Lung (tissue), 12 donors: ENCODE measurements around the gene ATG7. TPM values are rescaled to one million over a fixed set of nuclear protein-coding genes. Genes with fewer than 3 reads are reported as not detected.

ENCODE experiments used
- ATAC-seq: fragments of 200-7000 bp; cut with Tn5 transposase; one replicate; pipeline ENCODE4 v1.9.1; 2020; ENCODE audit warnings: moderate number of reproducible peaks; ENCODE audit not compliant: insufficient read depth, low FRiP score
- DNase-seq, 3 donors: peaks; one replicate each; pipeline ENCODE4 v3.0.0-alpha.2; 2013 to 2017
- H3K27ac ChIP-seq, 2 donors: one replicate each; pipeline ENCODE4 v1.5.1; 2013; ENCODE audit warnings: mild to moderate bottlenecking in 2 of 2, moderate library complexity in 2 of 2, control low read depth in 1 of 2, inconsistent platforms in 1 of 2, low read depth in 1 of 2, low read length in 1 of 2
- H3K27me3 ChIP-seq, 3 donors: one replicate each; pipeline ENCODE4 v1.5.1; 2013; ENCODE audit warnings: low read length in 2 of 3; ENCODE audit not compliant: control insufficient read depth in 3 of 3, insufficient read depth in 3 of 3
- H3K36me3 ChIP-seq, 4 donors: one replicate each; pipeline ENCODE4 v1.5.1; 2013; ENCODE audit warnings: low read length in 4 of 4, mild to moderate bottlenecking in 1 of 4, moderate library complexity in 1 of 4; ENCODE audit not compliant: control insufficient read depth in 4 of 4, insufficient read depth in 4 of 4
- H3K4me1 ChIP-seq, 5 donors: one replicate each; pipeline ENCODE4 v1.5.1; 2013; ENCODE audit warnings: low read length in 5 of 5, mild to moderate bottlenecking in 2 of 5, moderate library complexity in 1 of 5; ENCODE audit not compliant: control insufficient read depth in 5 of 5, insufficient read depth in 5 of 5
- H3K4me3 ChIP-seq: one replicate; pipeline ENCODE4 v1.5.1; 2013; ENCODE audit warnings: mild to moderate bottlenecking, control low read depth, moderate library complexity
- H3K9ac ChIP-seq, 2 donors: one replicate each; pipeline ENCODE4 v1.5.1; 2013; ENCODE audit warnings: low read length in 2 of 2, control low read depth in 1 of 2; ENCODE audit not compliant: insufficient read depth in 1 of 2
- H3K9me3 ChIP-seq, 4 donors: one replicate each; pipeline ENCODE4 v1.5.1; 2013; ENCODE audit warnings: low read length in 3 of 4, mild to moderate bottlenecking in 1 of 4, moderate library complexity in 1 of 4; ENCODE audit not compliant: control insufficient read depth in 4 of 4, insufficient read depth in 3 of 4
- CTCF ChIP-seq: IDR thresholded peaks from 2 replicates; pipeline ENCODE4 v1.5.1; 2012; ENCODE audit warnings: mild to moderate bottlenecking; ENCODE audit errors: control extremely low read depth, extremely low read depth
- WGBS, 2 donors: extraction: QIAGEN DNeasy Blood & Tissue Kit; methylation state at CpG; one replicate each; pipeline ENCODE4 v1.1.7; 2013; 5-methylcytosine and 5-hydroxymethylcytosine counted together
- polyA plus RNA-seq, 2 donors: library from polyadenylated mRNA; stranded (reverse); fragments of 200-250 nt; gene quantifications; one replicate each; pipeline ENCODE4 v1.2.1, GENCODE V29; 2013
- total RNA-seq, 2 donors: library from RNA; depleted of rRNA in 1 of 2; stranded (reverse); fragments of >200 nt in 1 of 2; gene quantifications; one replicate each; pipeline ENCODE4 v1.2.1, GENCODE V29; 2014 to 2021
- donor health status: control.
- donor health status: control.
- donor health status: Bipolar disorder and iron deficiency.
- donor health status: healthy.
- donor health status: DM: yes; HTN: yes; CAD: no.

Gene ATG7
- total and polyA plus RNA-seq, 4 donors = 11.2 to 72.0 (median 53.3) TPM

- TF ChIP-seq CTCF = no peak
- peak in 1 of 3 donors; percentile 1 for DNase-seq
- no peak for ATAC-seq
- H3K9me3 ChIP-seq = no peaks in the 10 kb centered on the region
- H3K27ac ChIP-seq = peak overlapping the region in 1 of 2 donors; percentile 62
- H3K27me3 ChIP-seq = no peaks in the 10 kb centered on the region
- peaks cover 18 to 28% (median 24%) of the 10 kb centered on the region in 4 donors for H3K36me3 ChIP-seq
- WGBS, 2 donors = 84 to 86% methylated on average over 6 of the region's 6 CpGs
- no peak overlapping the region for H3K4me3 ChIP-seq
- peaks cover 0 to 5% (median 0%) of the 10 kb centered on the region in 5 donors for H3K4me1 ChIP-seq
- H3K9ac ChIP-seq = no peak overlapping the region
These were observed 35.7 kb downstream of the ATG7 start for GRCh38 chr3:11307830-11308432.

- H3K27me3 ChIP-seq = no peaks in the 10 kb centered on the region
- peaks cover 0 to 4% (median 0%) of the 10 kb centered on the region in 5 donors for H3K4me1 ChIP-seq
- peaks cover 18 to 38% (median 33%) of the 10 kb centered on the region in 4 donors for H3K36me3 ChIP-seq
- DNase-seq = no peak
- H3K4me3 ChIP-seq = no peak overlapping the region
- ATAC-seq = no peak
- H3K9ac ChIP-seq = no peak overlapping the region
- WGBS, 2 donors = 84 to 91% methylated on average over 5 of the region's 5 CpGs
- TF ChIP-seq CTCF = no peak
- no peak overlapping the region for H3K27ac ChIP-seq
- H3K9me3 ChIP-seq = no peaks in the 10 kb centered on the region
These were observed 38.1 kb downstream of the ATG7 start for GRCh38 chr3:11310258-11310657.

GRCh38 chr3:11312166-11312565 lies 40.0 kb downstream of the ATG7 start:
- Histone ChIP-seq H3K27me3 (no peaks in the 10 kb centered on the region), H3K9ac (no peak overlapping the region), H3K4me1 (no peaks in the 10 kb centered on the region), H3K4me3 (no peak overlapping the region), H3K36me3 (peaks cover 20 to 39% (median 32%) of the 10 kb centered on the region in 4 donors), H3K27ac (no peak overlapping the region), H3K9me3 (no peaks in the 10 kb centered on the region)
- DNase-seq (no peak), ATAC-seq (no peak)
- no peak for TF ChIP-seq CTCF
- WGBS, 2 donors = 96 to 98% methylated on average over 5 of the region's 5 CpGs

- Histone ChIP-seq H3K4me3 (no peak overlapping the region), H3K4me1 (no peaks in the 10 kb centered on the region), H3K27ac (no peak overlapping the region), H3K9ac (no peak overlapping the region), H3K36me3 (peaks cover 19 to 42% (median 37%) of the 10 kb centered on the region in 4 donors), H3K27me3 (no peaks in the 10 kb centered on the region), H3K9me3 (no peaks in the 10 kb centered on the region)
- DNase-seq (no peak), ATAC-seq (no peak)
- TF ChIP-seq CTCF = no peak
- WGBS, 2 donors = 81 to 82% methylated on average over 9 of the region's 9 CpGs
These were observed 45.1 kb downstream of the ATG7 start for GRCh38 chr3:11317300-11317699.
